DMS53 treated with DMSO at 0.1 percent for 48 hours (cell line): ENCODE measurements around the gene INHBE.
"Not testable (repeated sequence)": the region's sequence is repeated elsewhere in the genome, so short reads cannot be mapped to it uniquely, and the experiment has no call there.

ENCODE experiments used
- DNase-seq: peaks from one replicate; lab custom pipeline; 2025; ENCODE audit not compliant: unreplicated experiment; lab: John Stamatoyannopoulos, UW

Gene INHBE

GRCh38 chr12:57496822-57497221 is 41.7 kb downstream of the INHBE start:
- no peak for DNase-seq

- DNase-seq: no peak
These were observed 42.4 kb downstream of the INHBE start for GRCh38 chr12:57497223-57498131.

- DNase-seq: no peak
These were observed 43.0 kb downstream of the INHBE start for GRCh38 chr12:57498132-57498502.

GRCh38 chr12:57498571-57498970 is 43.5 kb downstream of the INHBE start:
- no peak for DNase-seq

GRCh38 chr12:57500213-57500612 is 45.1 kb downstream of the INHBE start:
- no peak for DNase-seq

GRCh38 chr12:57502311-57502969 is 47.3 kb downstream of the INHBE start:
- DNase-seq: not testable (repeated sequence)

- DNase-seq: not testable (repeated sequence)
These were observed 51.4 kb downstream of the INHBE start for GRCh38 chr12:57506541-57506940.
